ENCODE measurements around the gene CIB4.
"Not testable (repeated sequence)": the region's sequence is repeated elsewhere in the genome, so short reads cannot be mapped to it uniquely, and the experiment has no call there.

CIB4 gene

DNA sequence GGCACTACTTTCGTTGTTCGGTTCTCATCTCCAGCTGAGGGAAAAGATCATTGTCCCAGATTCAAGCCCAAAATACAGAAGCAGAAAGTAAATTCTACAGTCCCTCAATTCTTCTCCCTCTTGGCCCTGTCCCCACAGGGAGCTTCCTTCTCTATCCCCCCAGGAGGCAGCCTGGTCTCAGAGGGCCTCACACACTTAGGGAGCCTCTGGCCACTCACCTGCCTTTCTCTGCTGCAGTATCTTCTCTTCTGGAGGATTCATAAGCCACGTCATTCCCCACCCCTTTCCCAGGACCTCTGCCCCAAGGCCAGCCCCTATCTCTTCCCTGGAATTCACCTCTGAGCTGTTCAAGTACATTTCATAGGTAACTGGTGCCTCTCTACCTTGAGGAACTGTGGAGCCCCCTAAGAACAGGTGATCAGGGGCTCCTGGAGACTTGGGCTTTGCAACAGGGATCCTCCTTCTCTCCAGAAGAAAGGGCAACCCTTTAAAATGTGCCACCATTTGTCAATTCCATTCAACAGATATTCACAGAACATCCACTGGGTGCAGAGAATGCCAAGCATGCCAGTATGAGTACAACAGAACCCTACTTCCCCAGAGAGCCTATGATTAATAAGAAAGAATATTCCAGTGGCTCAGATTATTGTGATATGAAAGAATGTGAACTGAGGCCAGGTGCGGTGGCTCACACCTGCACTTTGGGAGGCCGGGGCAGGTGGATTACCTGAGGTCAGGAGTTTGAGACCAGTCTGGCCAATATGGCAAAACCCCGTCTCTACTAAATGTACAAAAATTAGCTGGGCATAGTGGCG is 72.9 kb downstream of the CIB4 start:
- no peak for DNase-seq
- no peak for TF ChIP-seq GATA1 (IDR thresholded peaks at IDR 0.05; ENCODE audit: low read depth, low read length)
- TF ChIP-seq POLR2A (IDR thresholded peaks at IDR 0.05; ENCODE audit: low read length): no peak

DNA sequence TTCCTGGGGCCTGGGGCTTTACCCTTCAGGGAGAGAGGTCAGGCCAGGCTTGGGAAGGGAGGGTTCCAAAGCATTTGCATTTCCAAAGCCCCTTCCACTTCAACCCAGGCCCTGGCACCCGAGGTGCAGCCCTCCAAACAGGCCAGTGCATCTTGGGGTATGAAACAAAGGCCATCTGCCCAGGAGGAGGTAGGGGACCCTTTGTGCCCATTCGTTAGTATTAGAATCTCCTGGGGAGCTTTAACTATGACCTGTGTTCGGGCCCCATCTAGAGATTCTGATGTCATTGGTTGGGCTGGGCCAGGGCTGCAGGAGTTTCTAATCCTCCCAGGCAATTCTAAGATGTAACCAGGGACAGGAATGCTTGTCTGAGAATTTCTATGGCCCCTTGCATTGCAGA is 73.6 kb downstream of the CIB4 start:
- TF ChIP-seq POLR2A (IDR thresholded peaks at IDR 0.05; ENCODE audit: low read length) (no peak), GATA1 (IDR thresholded peaks at IDR 0.05; ENCODE audit: low read depth, low read length) (no peak)
- DNase-seq: no peak

GRCh38 chr2:26566731-26567130 is 74.4 kb downstream of the CIB4 start:
- DNase-seq: not testable (repeated sequence)

GRCh38 chr2:26566081-26566375 is 75.1 kb downstream of the CIB4 start:
- no peak for DNase-seq
- TF ChIP-seq POLR2A (IDR thresholded peaks at IDR 0.05; ENCODE audit: low read length) (no peak), GATA1 (IDR thresholded peaks at IDR 0.05; ENCODE audit: low read depth, low read length) (no peak)

DNA sequence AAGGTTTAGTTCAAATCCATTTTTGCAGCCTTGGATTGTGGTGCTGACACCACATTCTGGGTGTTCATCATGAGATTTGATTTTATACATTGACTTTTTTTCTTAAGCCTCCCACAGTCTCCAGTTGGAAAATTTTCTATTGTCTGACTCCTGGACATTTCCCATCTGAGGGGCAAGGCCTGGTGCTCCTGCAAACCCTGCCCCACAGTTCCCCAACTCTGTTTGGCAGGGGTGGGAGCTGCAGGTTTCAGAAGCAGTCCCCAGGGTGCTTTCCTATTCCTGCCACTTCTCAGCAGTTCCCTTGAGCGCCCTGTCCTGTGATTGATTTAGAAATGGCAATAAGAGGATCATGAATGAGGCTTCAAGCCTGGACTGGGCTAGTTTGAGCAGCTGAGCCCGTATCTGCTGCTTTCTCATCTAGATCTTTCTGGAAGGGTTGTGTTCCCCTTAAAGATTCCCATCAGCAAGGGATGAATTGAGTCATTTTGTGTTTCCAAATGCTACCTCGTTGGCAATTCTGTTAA is 77.0 kb downstream of the CIB4 start:
- DNase-seq: no peak
- no peak for TF ChIP-seq POLR2A (IDR thresholded peaks at IDR 0.05; ENCODE audit: low read length)
- TF ChIP-seq GATA1 (IDR thresholded peaks at IDR 0.05; ENCODE audit: low read depth, low read length): no peak

GRCh38 chr2:26563686-26564085 is 77.5 kb downstream of the CIB4 start:
- TF ChIP-seq GATA1 (IDR thresholded peaks at IDR 0.05; ENCODE audit: low read depth, low read length) (no peak), POLR2A (IDR thresholded peaks at IDR 0.05; ENCODE audit: low read length) (no peak)
- DNase-seq: no peak

DNA sequence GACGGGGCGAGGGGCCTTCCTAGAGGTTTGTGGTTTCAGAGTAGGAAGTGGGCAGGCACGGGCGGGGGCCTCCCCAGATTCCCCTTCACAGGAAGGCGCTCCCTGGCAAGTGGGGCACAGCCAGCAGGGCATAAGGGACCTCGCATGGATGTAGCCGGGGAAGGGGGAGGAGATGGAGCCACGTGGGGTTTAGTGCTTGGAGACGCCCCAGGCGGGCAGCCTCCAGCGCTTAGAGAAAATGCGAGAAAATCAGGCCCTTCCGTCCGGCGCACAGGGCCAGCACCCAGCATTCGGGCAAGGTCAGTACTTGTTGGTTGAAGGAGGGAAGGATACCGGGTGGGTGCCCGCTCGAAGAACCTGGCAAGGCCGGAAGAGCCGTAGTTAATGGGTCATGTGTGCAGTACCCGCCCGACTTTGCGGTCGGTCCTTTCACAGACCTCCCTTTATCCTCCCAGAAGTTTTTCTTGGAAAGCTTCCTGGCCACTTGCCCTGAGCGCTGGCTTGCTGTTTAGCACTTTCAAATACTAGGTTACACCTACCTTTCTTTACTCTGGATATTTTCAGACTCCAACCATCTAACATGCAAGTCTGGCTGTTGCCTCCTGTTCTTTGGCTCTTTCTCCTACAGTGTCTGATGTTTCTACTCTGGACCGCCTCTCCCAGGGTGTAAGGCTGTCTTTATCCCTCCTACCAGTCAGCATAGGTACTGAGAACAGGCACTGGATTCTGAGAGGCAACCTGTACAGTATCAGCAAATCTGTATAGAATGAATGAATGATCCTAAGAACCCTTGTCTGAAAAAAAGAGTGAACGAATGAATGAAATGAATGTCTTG is 78.1 kb downstream of the CIB4 start:
- DNase-seq: no peak
- TF ChIP-seq GATA1 (IDR thresholded peaks at IDR 0.05; ENCODE audit: low read depth, low read length) (no peak), POLR2A (IDR thresholded peaks at IDR 0.05; ENCODE audit: low read length) (no peak)

DNA sequence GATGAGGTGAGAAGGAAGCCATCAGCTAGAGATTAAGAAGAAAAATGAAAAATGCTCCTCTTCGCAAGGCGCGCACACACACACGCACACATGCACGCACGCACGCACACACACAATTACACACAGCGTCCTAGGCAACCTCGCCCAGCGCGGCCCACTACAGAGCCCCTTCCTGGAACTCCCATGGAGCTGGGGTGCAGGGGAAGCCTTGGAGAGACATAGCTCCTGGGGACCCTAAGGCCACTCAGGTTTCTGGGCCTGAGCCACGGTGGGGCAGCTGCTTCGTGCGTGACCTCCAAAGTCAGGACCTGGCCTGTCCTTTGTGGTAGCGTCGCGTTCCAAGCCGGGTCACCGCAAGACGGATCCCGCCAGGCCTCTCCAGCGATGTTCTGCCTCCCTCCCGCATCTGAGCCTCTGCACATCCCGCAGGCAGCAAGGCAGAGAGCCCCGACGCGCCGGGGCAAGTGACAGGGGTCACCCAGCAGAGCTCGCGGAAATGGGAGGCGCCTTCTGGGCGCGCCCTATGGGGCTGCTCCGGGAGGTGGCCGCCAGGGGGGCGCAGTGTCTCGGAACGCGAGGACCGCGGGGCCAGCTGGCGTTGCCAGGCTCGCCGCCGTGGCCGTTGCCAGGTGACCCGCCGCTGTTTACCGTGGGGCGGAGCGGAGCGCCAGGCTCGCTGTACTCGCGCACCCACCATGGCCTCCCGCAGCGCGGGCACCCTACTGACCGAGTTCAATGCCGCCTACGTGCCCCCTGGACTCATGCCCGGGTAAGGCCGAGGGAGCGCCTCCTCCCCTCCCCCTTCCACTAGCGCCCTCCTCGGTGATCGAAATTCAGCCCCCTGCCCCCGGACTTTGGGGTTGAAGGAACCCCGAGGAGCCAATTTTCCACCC is 79.0 kb downstream of the CIB4 start:
- TF ChIP-seq GATA1 (IDR thresholded peaks at IDR 0.05; ENCODE audit: low read depth, low read length): no peak
- no peak for TF ChIP-seq POLR2A (IDR thresholded peaks at IDR 0.05; ENCODE audit: low read length)
- DNase-seq: peak; percentile 27 to 31

- TF ChIP-seq POLR2A (IDR thresholded peaks at IDR 0.05; ENCODE audit: low read length): no peak
- no peak for TF ChIP-seq GATA1 (IDR thresholded peaks at IDR 0.05; ENCODE audit: low read depth, low read length)
- DNase-seq: no peak
Observed at GRCh38 chr2:26561376-26561775, 79.8 kb downstream of the CIB4 start.

DNA sequence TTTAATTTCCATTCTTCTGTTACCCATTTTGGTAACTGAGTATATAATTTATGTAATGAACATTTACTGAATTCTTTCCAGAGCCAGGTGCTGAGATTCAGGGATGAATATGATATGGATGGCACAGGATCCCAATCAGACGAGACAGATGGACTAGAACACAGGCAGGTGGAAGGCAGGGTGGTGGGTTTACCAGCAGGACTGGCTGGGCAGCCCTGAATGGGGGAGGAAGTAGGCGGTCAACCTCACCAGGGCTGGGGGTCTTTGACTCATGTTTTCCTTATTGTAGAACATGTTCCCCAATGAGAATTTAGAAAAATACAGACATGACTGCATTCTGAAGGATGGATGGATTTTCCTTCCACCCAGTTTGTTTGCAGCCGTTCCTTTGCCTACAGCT is 80.3 kb downstream of the CIB4 start:
- TF ChIP-seq GATA1 (IDR thresholded peaks at IDR 0.05; ENCODE audit: low read depth, low read length) (no peak), POLR2A (IDR thresholded peaks at IDR 0.05; ENCODE audit: low read length) (no peak)
- DNase-seq: no peak

DNA sequence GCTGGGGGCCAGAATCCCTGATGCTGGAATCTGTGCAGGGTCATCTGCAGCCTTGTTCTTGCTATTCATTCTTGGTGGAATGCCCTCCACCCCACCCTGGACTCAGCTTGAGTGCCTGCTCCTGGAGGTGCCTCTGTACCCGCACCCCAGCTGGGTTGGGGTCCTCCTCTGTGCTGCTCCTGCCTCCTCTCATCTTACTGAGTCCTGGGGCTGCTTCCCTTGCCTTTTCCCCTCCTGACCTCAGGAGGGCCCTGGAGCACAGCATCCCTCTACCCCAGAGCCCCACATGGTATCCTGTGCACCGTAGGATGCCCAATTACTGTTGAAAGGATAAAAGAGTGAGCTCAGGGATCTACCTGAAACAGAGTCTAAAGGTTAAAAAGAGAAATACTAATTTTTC is 81.6 kb downstream of the CIB4 start:
- no peak for DNase-seq
- no peak for TF ChIP-seq POLR2A (IDR thresholded peaks at IDR 0.05; ENCODE audit: low read length)
- no peak for TF ChIP-seq GATA1 (IDR thresholded peaks at IDR 0.05; ENCODE audit: low read depth, low read length)

DNA sequence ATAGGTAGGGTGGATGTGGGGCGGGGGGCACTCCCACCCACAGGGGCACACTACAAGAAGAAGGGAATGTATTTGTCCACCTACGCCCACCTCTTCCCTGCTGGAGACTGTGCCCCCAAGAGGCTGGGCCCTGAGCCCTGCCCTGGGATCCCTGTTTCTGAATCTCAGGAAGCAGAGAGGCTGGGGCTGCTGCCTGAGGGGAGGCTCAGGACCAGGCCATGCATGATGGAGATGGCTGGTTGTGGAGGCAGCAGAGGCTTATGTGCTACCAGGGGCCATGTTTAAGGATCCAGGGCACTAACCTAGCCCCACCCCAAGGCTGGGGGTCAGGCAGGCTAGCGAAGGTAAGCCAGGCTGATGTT is 82.1 kb downstream of the CIB4 start:
- no peak for TF ChIP-seq POLR2A (IDR thresholded peaks at IDR 0.05; ENCODE audit: low read length)
- TF ChIP-seq GATA1 (IDR thresholded peaks at IDR 0.05; ENCODE audit: low read depth, low read length): no peak

DNA sequence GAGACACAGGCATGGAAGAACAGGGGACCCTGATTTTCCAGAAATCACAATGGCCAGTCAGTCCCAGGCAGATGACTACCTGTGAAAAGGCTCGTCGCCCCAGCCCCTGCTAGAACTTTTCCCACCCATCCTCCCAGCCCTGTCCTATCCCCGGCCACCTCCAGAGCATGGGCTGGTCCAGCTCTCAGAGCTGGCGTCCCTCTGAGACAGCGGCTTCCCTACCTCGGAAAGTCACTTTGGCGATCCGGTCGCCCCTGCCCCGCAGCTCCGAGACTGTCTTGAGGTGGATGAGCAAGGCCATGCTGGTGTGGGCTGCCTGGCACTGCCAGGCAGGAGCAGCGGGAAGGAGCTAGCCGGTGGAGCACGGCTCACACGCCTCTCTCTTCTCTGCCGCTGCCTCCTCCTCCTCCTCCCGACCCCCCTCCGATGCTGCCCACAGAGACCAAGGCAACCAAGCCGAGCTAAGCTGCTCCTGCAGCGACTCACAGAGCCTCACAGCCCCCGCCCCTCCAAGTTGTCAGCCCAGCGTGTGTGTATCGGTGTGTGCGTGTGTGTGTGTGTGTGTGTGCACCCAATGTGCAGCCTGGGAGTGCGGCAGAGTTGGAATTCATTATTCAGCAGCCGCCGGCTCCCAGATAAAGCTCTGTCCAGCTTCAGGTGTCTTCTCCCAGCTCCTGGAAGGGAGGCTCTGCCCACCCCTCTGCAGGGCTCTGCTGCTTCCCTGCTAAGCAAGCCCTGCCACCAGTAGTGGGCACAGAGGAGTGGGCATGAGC is 82.7 kb downstream of the CIB4 start:
- TF ChIP-seq POLR2A (IDR thresholded peaks at IDR 0.05; ENCODE audit: low read length) (no peak), GATA1 (IDR thresholded peaks at IDR 0.05; ENCODE audit: low read depth, low read length) (no peak)

More for the DNA sequence above, 82.1 kb downstream of the CIB4 start:
- DNase-seq: no peak

More for the DNA sequence above, 82.7 kb downstream of the CIB4 start:
- no peak for DNase-seq
